Tibial artery (tissue), 4 donors: Measurements from ENCODE around the gene LMLN.

ENCODE experiments used
- DNase-seq, 2 donors: peaks; one replicate each; pipeline ENCODE4 v3.0.0-alpha.2; 2019
- H3K27ac ChIP-seq, 2 donors: fragments of 200-600 bp; sonication (generic) in 1 of 2; 1 replicate in 1 of 2; 2 replicates in 1 of 2; pipeline ENCODE4 v1.5.1; 2018 to 2019; ENCODE audit warnings: mild to moderate bottlenecking in 1 of 2
- H3K27me3 ChIP-seq, 2 donors: fragments of 200-600 bp; sonication (generic) in 1 of 2; one replicate each; pipeline versions ENCODE4 v1.5.1 to v1.6.0; 2016 to 2019
- H3K36me3 ChIP-seq, 3 donors: fragments of 200-600 bp; sonication (generic) in 2 of 3; one replicate each; pipeline ENCODE4 v1.5.1; 2016 to 2019; ENCODE audit warnings: mild to moderate bottlenecking in 2 of 3
- H3K4me1 ChIP-seq, 4 donors: fragments of 200-600 bp; sonication (generic) in 2 of 4; 1 replicate in 3 of 4; 2 replicates in 1 of 4; pipeline ENCODE4 v1.5.1; 2016 to 2019
- H3K4me3 ChIP-seq, 2 donors: fragments of 200-600 bp; sonication (generic) in 1 of 2; 1 replicate in 1 of 2; 2 replicates in 1 of 2; pipeline ENCODE4 v1.5.1; 2018 to 2019; ENCODE audit warnings: mild to moderate bottlenecking in 2 of 2
- H3K9me3 ChIP-seq, 3 donors: fragments of 200-600 bp; sonication (generic) in 1 of 3; one replicate each; pipeline ENCODE4 v1.5.1; 2016 to 2019
- intact Hi-C: fragments of 100-400 bp; cut with DNase I; formaldehyde crosslinking; loops from one replicate; pipeline ENCODE4 v1.15.0; 2023; ENCODE audit warnings: low total_unique reads
- TF ChIP-seq, protein P1 (sequence below), 2 experiments: fragments of 200-600 bp in 1 of 2; fragments of 450-650 bp in 1 of 2; IDR thresholded peaks; one replicate each; pipeline ENCODE4 v1.5.1; 2017 to 2019; ENCODE audit warnings: antibody characterized with exemption in 2 of 2, mild to moderate bottlenecking in 1 of 2, moderate library complexity in 1 of 2

The LMLN gene

GRCh38 chr3:198090795-198091332 lies 130.8 kb downstream of the LMLN start:
- Histone ChIP-seq H3K27me3 (peaks cover 0 to 38% of the 10 kb centered on the region in 2 donors), H3K27ac (no peak overlapping the region), H3K9me3 (no peaks in the 10 kb centered on the region), H3K36me3 (no peaks in the 10 kb centered on the region), H3K4me1 (no peaks in the 10 kb centered on the region), H3K4me3 (no peak overlapping the region)
- DNase-seq, result no peak
- intact Hi-C loops, result no loop called here
- TF ChIP-seq, protein P1, sequence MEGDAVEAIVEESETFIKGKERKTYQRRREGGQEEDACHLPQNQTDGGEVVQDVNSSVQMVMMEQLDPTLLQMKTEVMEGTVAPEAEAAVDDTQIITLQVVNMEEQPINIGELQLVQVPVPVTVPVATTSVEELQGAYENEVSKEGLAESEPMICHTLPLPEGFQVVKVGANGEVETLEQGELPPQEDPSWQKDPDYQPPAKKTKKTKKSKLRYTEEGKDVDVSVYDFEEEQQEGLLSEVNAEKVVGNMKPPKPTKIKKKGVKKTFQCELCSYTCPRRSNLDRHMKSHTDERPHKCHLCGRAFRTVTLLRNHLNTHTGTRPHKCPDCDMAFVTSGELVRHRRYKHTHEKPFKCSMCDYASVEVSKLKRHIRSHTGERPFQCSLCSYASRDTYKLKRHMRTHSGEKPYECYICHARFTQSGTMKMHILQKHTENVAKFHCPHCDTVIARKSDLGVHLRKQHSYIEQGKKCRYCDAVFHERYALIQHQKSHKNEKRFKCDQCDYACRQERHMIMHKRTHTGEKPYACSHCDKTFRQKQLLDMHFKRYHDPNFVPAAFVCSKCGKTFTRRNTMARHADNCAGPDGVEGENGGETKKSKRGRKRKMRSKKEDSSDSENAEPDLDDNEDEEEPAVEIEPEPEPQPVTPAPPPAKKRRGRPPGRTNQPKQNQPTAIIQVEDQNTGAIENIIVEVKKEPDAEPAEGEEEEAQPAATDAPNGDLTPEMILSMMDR (IDR thresholded peaks at IDR 0.05), result no peak

DNA sequence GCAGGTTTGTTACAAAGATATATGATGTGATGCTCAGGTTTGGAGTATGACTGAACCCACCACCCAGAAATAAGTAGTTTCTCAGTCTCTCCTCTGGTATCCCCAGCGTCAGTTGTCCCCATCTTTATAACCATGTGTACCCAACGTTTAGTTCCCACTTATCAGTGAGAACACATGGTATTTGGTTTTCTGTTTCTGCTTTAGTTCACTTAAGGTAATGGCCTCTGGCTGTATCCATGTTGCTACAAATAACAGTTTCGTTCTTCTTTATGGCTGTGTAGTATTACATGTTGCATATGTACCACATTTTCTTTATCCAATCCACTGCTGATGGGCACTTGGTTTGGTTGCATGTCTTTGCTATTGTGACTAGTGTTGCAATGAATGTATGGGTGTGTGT lies 132.3 kb downstream of the LMLN start:
- TF ChIP-seq, protein P1 (IDR thresholded peaks at IDR 0.05), result no peak
- no peaks in the 10 kb centered on the region for H3K4me1 ChIP-seq
- no peak overlapping the region for H3K4me3 ChIP-seq
- DNase-seq, result no peak
- intact Hi-C loops, result no loop called here
- peaks cover 0 to 32% of the 10 kb centered on the region in 2 donors for H3K27me3 ChIP-seq
- no peaks in the 10 kb centered on the region for H3K36me3 ChIP-seq
- H3K9me3 ChIP-seq, result no peaks in the 10 kb centered on the region
- H3K27ac ChIP-seq, result no peak overlapping the region

DNA sequence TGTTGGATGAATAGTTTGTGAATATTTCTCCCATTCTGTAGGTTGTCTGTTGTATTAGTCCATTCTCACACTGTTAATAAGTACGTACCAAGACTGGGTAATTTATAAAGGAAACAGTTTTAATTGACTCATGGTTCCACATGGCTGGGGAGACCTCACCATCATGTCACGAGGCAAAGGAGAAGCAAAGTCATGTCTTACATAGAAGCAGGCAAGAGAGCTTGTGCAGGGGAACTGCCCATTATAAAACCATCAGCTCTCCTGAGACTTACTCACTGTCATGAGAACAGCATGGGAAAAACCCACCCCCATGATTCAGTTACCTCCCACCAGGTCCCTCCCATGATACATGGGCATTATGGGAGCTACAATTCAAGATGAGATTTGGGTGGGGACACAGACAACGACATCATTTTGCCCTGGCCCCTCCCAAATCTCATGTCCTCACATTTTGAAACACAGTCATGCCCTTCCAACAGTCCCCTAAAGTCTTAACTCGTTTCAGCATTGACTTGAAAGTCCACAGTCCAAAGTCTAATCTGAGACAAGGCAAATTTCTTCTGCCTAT lies 133.2 kb downstream of the LMLN start:
- no peak for DNase-seq
- intact Hi-C loops, result no loop called here
- Histone ChIP-seq H3K9me3 (no peaks in the 10 kb centered on the region), H3K36me3 (no peaks in the 10 kb centered on the region), H3K4me3 (no peak overlapping the region), H3K27ac (no peak overlapping the region), H3K27me3 (peaks cover 0 to 25% of the 10 kb centered on the region in 2 donors), H3K4me1 (no peaks in the 10 kb centered on the region)
- TF ChIP-seq, protein P1 (IDR thresholded peaks at IDR 0.05), result no peak
